Vagina (tissue), 2 donors: Measurements from ENCODE around the gene RNPEP. TPM values are rescaled to one million over a fixed set of nuclear protein-coding genes. Genes with fewer than 3 reads are reported as not detected.

Experiments used
- microRNA-seq: library from miRNA; unstranded; fragments of <30 nt; microRNA quantifications from one replicate; pipeline ENCODE4, GENCODE V29; 2017; ENCODE audit warnings: borderline number of aligned reads, borderline replicate concordance
- small RNA-seq: library from RNA; depleted of rRNA; stranded (forward); fragments of <200 nt; gene quantifications from one replicate; pipeline ENCODE3, GENCODE V24; 2016
- total RNA-seq: library from RNA; depleted of rRNA; stranded (reverse); fragments of >200 nt; gene quantifications from one replicate; pipeline ENCODE4 v1.2.3, GENCODE V29; 2016

The RNPEP gene
- total RNA-seq, 1 donor from 2014 or later, result 97.7 TPM

Small RNA genes lying within 50 kb of the gene (microRNA-seq; reads per million reads assigned to microRNA genes)
- not detected for gene MIR6740

Small RNA genes lying within 50 kb of the gene (small RNA-seq; reads per million reads assigned to genes)
- gene AL691482.1 (not detected), gene AL691482.2 (not detected), gene MIR6740 (not detected), gene RF00156 (not detected)

Other genes starting within 250 kb of the RNPEP start
- 12.8 TPM for gene IPO9, start 153.5 kb upstream of the RNPEP start, total RNA-seq
- gene SHISA4, start 93.8 kb upstream of the RNPEP start, total RNA-seq, result 16.2 TPM
- gene LMOD1, start 36.1 kb upstream of the RNPEP start, total RNA-seq, result 107 TPM
- 18.9 TPM for gene TIMM17A, start 27.1 kb upstream of the RNPEP start, total RNA-seq
- gene ELF3, start 27.9 kb downstream of the RNPEP start, total RNA-seq, result 287 TPM
- gene GPR37L1, start 140.3 kb downstream of the RNPEP start, total RNA-seq, result 0.25 TPM
- 25.5 TPM for gene ARL8A, start 162.1 kb downstream of the RNPEP start, total RNA-seq
- 7.9 TPM for gene PTPN7, start 178.0 kb downstream of the RNPEP start, total RNA-seq
- gene LGR6, start 211.2 kb downstream of the RNPEP start, total RNA-seq, result 6.6 TPM